Cardiac muscle cell (in vitro differentiated cells and primary cell): ENCODE results near the gene PACS1. TPM values are rescaled to one million over a fixed set of nuclear protein-coding genes. Genes with fewer than 3 reads are reported as not detected.

ENCODE experiments used
- DNase-seq, 2 donors: peaks; one replicate each; pipeline versions ENCODE4 v3.0.0 to v3.0.0-alpha.2; 2010 to 2017; ENCODE audit warnings: low read depth in 1 of 2, low spot score in 1 of 2
- H3K27ac ChIP-seq: fragments of 200-600 bp; sonication (generic); 2 replicates; pipeline ENCODE4 v1.5.1; 2016
- H3K27me3 ChIP-seq: fragments of 200-600 bp; sonication (generic); 2 replicates; pipeline ENCODE4 v1.6.0; 2016; ENCODE audit warnings: control low read depth
- H3K36me3 ChIP-seq: fragments of 200-600 bp; sonication (generic); 2 replicates; pipeline ENCODE4 v1.5.1; 2016; ENCODE audit warnings: control low read depth
- H3K4me1 ChIP-seq: fragments of 200-600 bp; sonication (generic); 2 replicates; pipeline ENCODE4 v1.8.1; 2017; ENCODE audit warnings: low read depth, mild to moderate bottlenecking, mixed run types
- H3K4me3 ChIP-seq: fragments of 200-600 bp; sonication (generic); 2 replicates; pipeline ENCODE4 v1.5.1; 2016; ENCODE audit warnings: mild to moderate bottlenecking
- H3K9me3 ChIP-seq: fragments of 200-600 bp; sonication (generic); 2 replicates; pipeline ENCODE4 v1.5.1; 2017; ENCODE audit warnings: low read depth, mild to moderate bottlenecking, control low read depth
- polyA plus RNA-seq: library from polyadenylated mRNA; unstranded; fragments of >200 nt; fragmentation: Nextera tagmentation; extraction: Ambion mirVana; gene quantifications from 2 replicates; pipeline ENCODE4 v1.2.1, GENCODE V29; 2016
- total RNA-seq: library from RNA; depleted of rRNA; stranded (reverse); fragments of >200 nt; gene quantifications from 2 replicates; pipeline ENCODE4 v1.2.3, GENCODE V29; 2016
- TF ChIP-seq, protein P1 (sequence below): IDR thresholded peaks from 2 replicates; pipeline ENCODE4 v1.5.1; 2012; ENCODE audit warnings: low read depth, mild to moderate bottlenecking, low read length

Gene PACS1
- total and polyA plus RNA-seq, 2 experiments from 2014 or later, result 61.6 to 62.1 TPM

DNA sequence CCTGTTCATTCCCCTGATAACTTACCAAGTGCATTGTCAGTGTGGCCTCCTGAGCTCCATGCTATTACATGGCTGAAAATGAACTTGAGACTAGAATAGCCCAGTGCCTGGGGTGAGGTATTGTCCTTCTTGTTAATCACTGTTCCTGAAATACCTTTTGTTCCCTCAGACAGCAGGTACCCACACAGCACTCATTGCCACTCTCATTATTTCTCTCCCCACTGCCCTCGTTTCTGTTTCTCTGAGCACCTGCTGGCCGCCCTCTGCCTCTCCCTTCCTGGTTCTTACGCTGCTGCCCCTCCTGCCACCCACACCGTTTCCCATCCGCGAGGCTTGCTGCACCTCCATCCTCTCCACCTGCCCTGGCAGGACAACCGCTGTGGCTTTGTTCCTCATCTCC is 161.5 kb downstream of the PACS1 start:
- TF ChIP-seq, protein P1, sequence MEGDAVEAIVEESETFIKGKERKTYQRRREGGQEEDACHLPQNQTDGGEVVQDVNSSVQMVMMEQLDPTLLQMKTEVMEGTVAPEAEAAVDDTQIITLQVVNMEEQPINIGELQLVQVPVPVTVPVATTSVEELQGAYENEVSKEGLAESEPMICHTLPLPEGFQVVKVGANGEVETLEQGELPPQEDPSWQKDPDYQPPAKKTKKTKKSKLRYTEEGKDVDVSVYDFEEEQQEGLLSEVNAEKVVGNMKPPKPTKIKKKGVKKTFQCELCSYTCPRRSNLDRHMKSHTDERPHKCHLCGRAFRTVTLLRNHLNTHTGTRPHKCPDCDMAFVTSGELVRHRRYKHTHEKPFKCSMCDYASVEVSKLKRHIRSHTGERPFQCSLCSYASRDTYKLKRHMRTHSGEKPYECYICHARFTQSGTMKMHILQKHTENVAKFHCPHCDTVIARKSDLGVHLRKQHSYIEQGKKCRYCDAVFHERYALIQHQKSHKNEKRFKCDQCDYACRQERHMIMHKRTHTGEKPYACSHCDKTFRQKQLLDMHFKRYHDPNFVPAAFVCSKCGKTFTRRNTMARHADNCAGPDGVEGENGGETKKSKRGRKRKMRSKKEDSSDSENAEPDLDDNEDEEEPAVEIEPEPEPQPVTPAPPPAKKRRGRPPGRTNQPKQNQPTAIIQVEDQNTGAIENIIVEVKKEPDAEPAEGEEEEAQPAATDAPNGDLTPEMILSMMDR, result no peak
- Histone ChIP-seq H3K27me3 (no peaks in the 10 kb centered on the region), H3K4me3 (no peak overlapping the region), H3K4me1 (no peaks in the 10 kb centered on the region), H3K36me3 (peaks cover 19% of the 10 kb centered on the region), H3K9me3 (no peaks in the 10 kb centered on the region), H3K27ac (no peak overlapping the region)
- DNase-seq, result no peak

GRCh38 chr11:66232769-66233168 is 162.7 kb downstream of the PACS1 start:
- Histone ChIP-seq H3K36me3 (peaks cover 17% of the 10 kb centered on the region), H3K4me3 (no peak overlapping the region), H3K4me1 (no peaks in the 10 kb centered on the region), H3K9me3 (no peaks in the 10 kb centered on the region), H3K27ac (no peak overlapping the region), H3K27me3 (no peaks in the 10 kb centered on the region)
- no peak for DNase-seq
- TF ChIP-seq, protein P1, result no peak

DNA sequence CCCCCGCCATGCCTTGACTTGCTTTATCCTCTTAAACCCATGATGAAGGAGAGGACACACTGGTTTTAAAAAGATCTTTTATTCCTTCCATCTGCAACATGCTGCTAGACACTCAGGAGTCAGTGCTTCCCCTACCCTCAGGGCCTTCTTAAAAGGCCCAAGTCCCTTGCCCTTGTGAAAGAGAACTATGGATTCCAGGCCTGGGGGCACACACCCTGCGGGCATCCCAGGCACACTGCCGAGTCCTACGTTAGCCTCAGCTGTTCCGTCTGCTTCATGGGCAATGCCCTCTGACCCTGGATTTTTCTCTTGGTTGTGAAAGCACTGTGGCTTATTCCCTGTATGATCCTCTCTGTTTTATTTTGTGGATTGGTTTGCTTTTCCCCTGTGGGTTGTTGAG is 163.2 kb downstream of the PACS1 start:
- peaks cover 16% of the 10 kb centered on the region for H3K36me3 ChIP-seq
- H3K9me3 ChIP-seq, result no peaks in the 10 kb centered on the region
- no peaks in the 10 kb centered on the region for H3K4me1 ChIP-seq
- DNase-seq, result no peak
- no peak overlapping the region for H3K27ac ChIP-seq
- no peaks in the 10 kb centered on the region for H3K27me3 ChIP-seq
- no peak overlapping the region for H3K4me3 ChIP-seq
- TF ChIP-seq, protein P1, result no peak

DNA sequence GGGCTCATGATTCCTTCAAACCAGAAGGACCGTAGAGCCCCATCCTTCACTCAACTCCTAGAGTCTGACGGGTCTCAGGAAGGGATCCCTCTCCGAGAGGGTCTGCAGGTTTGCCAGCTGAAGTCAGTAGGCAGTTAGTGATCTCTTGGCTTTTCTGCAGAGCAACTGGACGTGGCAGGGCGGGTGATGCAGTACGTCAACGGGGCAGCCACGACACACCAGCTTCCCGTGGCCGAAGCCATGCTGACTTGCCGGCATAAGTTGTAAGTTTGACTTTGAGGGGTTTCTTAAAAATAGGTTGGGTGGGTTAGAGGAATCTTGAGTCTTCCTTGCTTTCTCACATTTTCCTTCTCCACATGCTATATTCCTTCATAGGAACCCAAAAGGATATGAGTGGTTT is 165.1 kb downstream of the PACS1 start:
- H3K9me3 ChIP-seq, result no peaks in the 10 kb centered on the region
- TF ChIP-seq, protein P1, result no peak
- no peak overlapping the region for H3K4me3 ChIP-seq
- H3K4me1 ChIP-seq, result no peaks in the 10 kb centered on the region
- H3K27ac ChIP-seq, result no peak overlapping the region
- no peak for DNase-seq
- H3K27me3 ChIP-seq, result no peaks in the 10 kb centered on the region
- H3K36me3 ChIP-seq, result peaks cover 16% of the 10 kb centered on the region

GRCh38 chr11:66237867-66238266 is 167.8 kb downstream of the PACS1 start:
- Histone ChIP-seq H3K4me1 (no peaks in the 10 kb centered on the region), H3K9me3 (no peaks in the 10 kb centered on the region), H3K4me3 (no peak overlapping the region), H3K36me3 (peaks cover 21% of the 10 kb centered on the region), H3K27me3 (no peaks in the 10 kb centered on the region), H3K27ac (no peak overlapping the region)
- DNase-seq, result no peak
- TF ChIP-seq, protein P1, result no peak
